Caki2 (cell line): ENCODE results near the gene KRTDAP. TPM values are rescaled to one million over a fixed set of nuclear protein-coding genes. Genes with fewer than 3 reads are reported as not detected.

ENCODE experiments used
- DNase-seq: peaks from one replicate; pipeline ENCODE4 v3.0.0-alpha.2; 2015; ENCODE audit warnings: low read depth
- in situ Hi-C: cut with HindIII; loops from 2 replicates; pipeline ENCODE4 v1.10.0; 2016; ENCODE audit warnings: low sequenced_read_pairs, low pct_unique_long_range_greater_than_20kb, mixed read lengths
- total RNA-seq: library from RNA; depleted of rRNA; stranded (reverse); fragments of >200 nt; shearing (Covaris generic); gene quantifications from 2 replicates; pipeline ENCODE4 v1.2.3, GENCODE V29; 2014; ENCODE audit warnings: low replicate concordance; rRNA removed

KRTDAP gene
- total RNA-seq, 1 experiment from 2014 or later, result not detected

DNA sequence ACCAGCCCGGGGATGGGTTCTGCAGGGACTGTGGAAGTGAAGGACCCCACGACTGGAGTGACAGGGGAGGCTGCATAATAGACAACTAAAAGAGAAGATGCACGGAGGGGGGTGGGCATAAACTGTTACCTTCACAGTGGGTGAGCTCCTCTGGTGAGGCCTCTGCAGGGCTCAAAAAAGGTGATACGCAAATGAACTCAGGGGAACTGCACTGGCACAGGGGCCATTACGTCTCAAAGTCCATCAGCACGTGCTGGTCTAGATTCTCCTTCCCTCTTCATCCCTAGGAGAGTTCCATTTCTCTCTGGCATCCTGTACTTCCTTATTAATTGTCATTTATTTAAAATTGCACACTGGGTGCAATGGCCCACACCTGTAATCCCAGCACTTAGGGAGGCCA, 50.3 kb downstream of the KRTDAP start:
- no peak for DNase-seq
- in situ Hi-C loops, result loop anchor here (10.0 kb wide), 1 partner anchor 85 kb away; the partner anchor contains the start of gene FFAR3

DNA sequence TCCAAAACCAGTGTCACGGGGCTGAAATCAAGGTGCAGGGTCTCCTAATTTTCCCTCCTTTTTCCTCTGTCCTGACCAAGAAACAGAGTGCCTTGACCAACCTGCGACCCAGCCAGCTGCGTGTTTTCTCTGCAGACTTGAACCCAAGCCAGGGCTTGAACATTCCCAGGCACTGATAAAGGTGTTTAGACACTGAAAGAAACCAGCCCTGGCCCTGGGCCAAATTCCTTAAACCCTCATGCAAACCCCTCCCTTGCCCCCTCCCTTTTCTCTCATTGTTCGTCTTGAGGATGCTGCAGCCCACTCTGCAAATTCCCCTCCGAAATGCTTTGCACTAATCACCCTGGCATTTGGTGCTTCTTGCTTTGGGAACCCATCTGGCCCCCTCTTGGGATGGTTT, 51.7 kb downstream of the KRTDAP start:
- DNase-seq, result no peak
- in situ Hi-C loops, result loop anchor here (10.0 kb wide), 1 partner anchor 84 kb away; the partner anchor contains the start of gene FFAR3

DNA sequence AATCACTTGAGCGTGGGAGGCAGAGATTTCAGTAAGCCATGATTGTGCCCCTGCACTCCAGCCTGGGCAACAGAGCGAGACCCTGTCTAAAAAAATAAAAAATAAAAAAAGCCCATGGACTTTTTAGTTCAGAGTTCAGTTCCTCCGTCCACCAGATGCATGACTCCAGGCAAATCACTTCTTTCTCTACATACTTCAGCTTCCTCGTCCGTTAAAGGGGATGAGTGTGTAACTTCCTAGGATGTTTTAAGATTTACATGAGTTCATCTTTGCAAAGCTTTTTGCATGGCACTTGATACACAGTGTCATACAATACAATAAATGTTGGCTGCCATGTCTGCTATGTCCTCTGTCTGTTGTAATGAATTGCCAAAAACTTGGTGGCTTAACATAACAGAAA, 52.2 kb downstream of the KRTDAP start:
- in situ Hi-C loops, result loop anchor here (10.0 kb wide), 1 partner anchor 83 kb away; the partner anchor contains the start of gene FFAR3
- no peak for DNase-seq

DNA sequence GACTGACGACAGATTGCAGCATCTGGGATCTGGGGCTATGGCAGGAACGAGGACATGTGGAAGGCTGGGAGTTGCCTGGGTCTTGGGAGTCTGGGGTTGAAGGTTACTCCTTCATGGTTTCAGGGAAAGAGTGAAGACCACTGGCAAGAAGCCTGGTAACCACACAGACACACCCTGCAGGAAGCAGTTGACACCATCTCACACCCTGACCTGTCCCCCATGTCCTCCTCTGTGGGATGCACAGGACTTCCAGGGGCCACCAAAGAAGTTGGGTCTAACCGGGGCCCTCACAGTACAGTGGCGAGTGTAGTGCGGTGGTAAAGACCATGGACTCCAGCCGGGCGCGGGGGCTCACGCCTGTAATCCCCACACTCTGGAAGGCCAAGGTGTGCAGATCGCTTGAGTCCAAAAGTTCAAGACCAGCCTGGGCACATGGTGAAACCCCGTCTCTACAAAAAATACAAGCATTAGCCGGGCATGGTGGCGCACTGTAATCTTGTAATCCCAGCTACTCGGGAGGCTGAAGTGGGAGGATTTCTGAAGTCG, 52.8 kb downstream of the KRTDAP start:
- in situ Hi-C loops, result loop anchor here (10.0 kb wide), 1 partner anchor 83 kb away; the partner anchor contains the start of gene FFAR3

More for the DNA sequence above, 52.8 kb downstream of the KRTDAP start:
- no peak for DNase-seq

Other genes starting within 250 kb of the KRTDAP start
- 13.0 and 33.0 TPM in 2 replicates for gene LSR, start 241.5 kb downstream of the KRTDAP start, total RNA-seq
- 111 and 128 TPM in 2 replicates for gene USF2, start 221.5 kb downstream of the KRTDAP start, total RNA-seq
- gene HAMP, start 207.9 kb downstream of the KRTDAP start, total RNA-seq, result 0.06 TPM in 1 of 2 replicates, not detected in the other
- 5.7 and 10.4 TPM in 2 replicates for gene MAG, start 198.3 kb downstream of the KRTDAP start, total RNA-seq
- gene CD22, start 161.3 kb downstream of the KRTDAP start, total RNA-seq, result 15.4 and 20.6 TPM in 2 replicates
- 1.7 and 6.1 TPM in 2 replicates for gene FFAR1, start 142.6 kb downstream of the KRTDAP start, total RNA-seq
- gene FFAR3, start 132.0 kb downstream of the KRTDAP start, total RNA-seq, result not detected in 2 replicates
- gene GPR42, start 119.4 kb downstream of the KRTDAP start, total RNA-seq, result not detected in 2 replicates
- not detected in 2 replicates for gene FFAR2, start 42.2 kb downstream of the KRTDAP start, total RNA-seq
- gene DMKN, start 23.2 kb upstream of the KRTDAP start, total RNA-seq, result not detected in 2 replicates
- not detected in 2 replicates for gene SBSN, start 37.8 kb upstream of the KRTDAP start, total RNA-seq
- not detected in 2 replicates for gene GAPDHS, start 43.0 kb upstream of the KRTDAP start, total RNA-seq
- 218 and 221 TPM in 2 replicates for gene TMEM147, start 55.2 kb upstream of the KRTDAP start, total RNA-seq
- not detected in 2 replicates for gene ATP4A, start 73.2 kb upstream of the KRTDAP start, total RNA-seq
- not detected in 2 replicates for gene PMIS2, start 95.7 kb upstream of the KRTDAP start, total RNA-seq
- gene HAUS5, start 122.3 kb upstream of the KRTDAP start, total RNA-seq, result 28.8 and 34.4 TPM in 2 replicates
- gene RBM42, start 138.6 kb upstream of the KRTDAP start, total RNA-seq, result 171 and 180 TPM in 2 replicates
- 0.64 TPM in 1 of 2 replicates, not detected in the other for gene ETV2, start 151.3 kb upstream of the KRTDAP start, total RNA-seq
- 438 and 558 TPM in 2 replicates for gene COX6B1, start 157.9 kb upstream of the KRTDAP start, total RNA-seq
- not detected in 2 replicates for gene UPK1A, start 176.1 kb upstream of the KRTDAP start, total RNA-seq
- not detected in 2 replicates for gene ZBTB32, start 214.1 kb upstream of the KRTDAP start, total RNA-seq
- gene KMT2B, start 227.5 kb upstream of the KRTDAP start, total RNA-seq, result 2.8 and 12.9 TPM in 2 replicates